ENCODE data around the gene PCSK6.

DNA sequence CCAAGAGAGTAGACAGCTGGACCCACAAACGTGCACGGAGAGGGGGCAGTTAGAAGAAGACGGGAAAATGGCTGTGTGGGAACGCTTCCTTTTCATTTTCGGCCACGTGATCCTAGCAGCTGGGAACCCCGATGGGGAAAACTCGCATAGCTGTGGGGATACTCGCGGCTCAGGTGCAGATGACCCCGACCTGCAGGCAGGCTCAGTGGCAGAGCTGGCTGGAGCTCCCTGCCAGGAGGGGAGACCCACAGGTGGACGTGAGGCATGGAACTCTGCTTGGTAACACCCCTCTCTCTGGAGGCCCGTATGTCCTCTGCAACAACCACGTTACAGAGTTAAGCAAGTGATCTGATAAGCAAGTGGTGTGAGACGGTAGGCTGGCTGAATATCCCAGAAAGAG is 109.9 kb downstream of the PCSK6 start:
- TF ChIP-seq CREB1 (IDR thresholded peaks at IDR 0.05; ENCODE audit: low read depth) (no peak), TAF1 (IDR thresholded peaks at IDR 0.05; ENCODE audit: low read depth) (no peak), YY1 (IDR thresholded peaks at IDR 0.05; ENCODE audit: low read depth) (no peak), RAD21 (IDR thresholded peaks at IDR 0.05; ENCODE audit: low read depth) (no peak), CEBPB (IDR thresholded peaks at IDR 0.05) (no peak), EGR1 (IDR thresholded peaks at IDR 0.05) (no peak), EP300 (IDR thresholded peaks at IDR 0.05; ENCODE audit: borderline replicate concordance) (no peak)
- TF ChIP-seq, protein P1, sequence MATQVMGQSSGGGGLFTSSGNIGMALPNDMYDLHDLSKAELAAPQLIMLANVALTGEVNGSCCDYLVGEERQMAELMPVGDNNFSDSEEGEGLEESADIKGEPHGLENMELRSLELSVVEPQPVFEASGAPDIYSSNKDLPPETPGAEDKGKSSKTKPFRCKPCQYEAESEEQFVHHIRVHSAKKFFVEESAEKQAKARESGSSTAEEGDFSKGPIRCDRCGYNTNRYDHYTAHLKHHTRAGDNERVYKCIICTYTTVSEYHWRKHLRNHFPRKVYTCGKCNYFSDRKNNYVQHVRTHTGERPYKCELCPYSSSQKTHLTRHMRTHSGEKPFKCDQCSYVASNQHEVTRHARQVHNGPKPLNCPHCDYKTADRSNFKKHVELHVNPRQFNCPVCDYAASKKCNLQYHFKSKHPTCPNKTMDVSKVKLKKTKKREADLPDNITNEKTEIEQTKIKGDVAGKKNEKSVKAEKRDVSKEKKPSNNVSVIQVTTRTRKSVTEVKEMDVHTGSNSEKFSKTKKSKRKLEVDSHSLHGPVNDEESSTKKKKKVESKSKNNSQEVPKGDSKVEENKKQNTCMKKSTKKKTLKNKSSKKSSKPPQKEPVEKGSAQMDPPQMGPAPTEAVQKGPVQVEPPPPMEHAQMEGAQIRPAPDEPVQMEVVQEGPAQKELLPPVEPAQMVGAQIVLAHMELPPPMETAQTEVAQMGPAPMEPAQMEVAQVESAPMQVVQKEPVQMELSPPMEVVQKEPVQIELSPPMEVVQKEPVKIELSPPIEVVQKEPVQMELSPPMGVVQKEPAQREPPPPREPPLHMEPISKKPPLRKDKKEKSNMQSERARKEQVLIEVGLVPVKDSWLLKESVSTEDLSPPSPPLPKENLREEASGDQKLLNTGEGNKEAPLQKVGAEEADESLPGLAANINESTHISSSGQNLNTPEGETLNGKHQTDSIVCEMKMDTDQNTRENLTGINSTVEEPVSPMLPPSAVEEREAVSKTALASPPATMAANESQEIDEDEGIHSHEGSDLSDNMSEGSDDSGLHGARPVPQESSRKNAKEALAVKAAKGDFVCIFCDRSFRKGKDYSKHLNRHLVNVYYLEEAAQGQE (IDR thresholded peaks at IDR 0.05; ENCODE audit: low read depth): no peak
- TF ChIP-seq, protein P2, sequence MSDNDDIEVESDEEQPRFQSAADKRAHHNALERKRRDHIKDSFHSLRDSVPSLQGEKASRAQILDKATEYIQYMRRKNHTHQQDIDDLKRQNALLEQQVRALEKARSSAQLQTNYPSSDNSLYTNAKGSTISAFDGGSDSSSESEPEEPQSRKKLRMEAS (IDR thresholded peaks at IDR 0.05): no peak

Measured in Ishikawa (cell line).